Measurements from ENCODE around the gene ARHGAP11A. TPM values are rescaled to one million over a fixed set of nuclear protein-coding genes. Genes with fewer than 3 reads are reported as not detected.

The ARHGAP11A gene
- total and polyA plus RNA-seq, 9 of the 15 experiments (the other 6 are each of a cell fraction or from before 2014, with no cell fraction given): 17.5 to 92.5 (median 61.1) TPM

GRCh38 chr15:32663671-32664070 is 48.4 kb downstream of the ARHGAP11A start:
- Histone ChIP-seq H3K36me3 (ENCODE audit: control insufficient read depth, insufficient read depth, low read length) (no peaks in the 10 kb centered on the region), H3K9ac (ENCODE audit: insufficient read depth in 1 of 2, low read depth in 2 of 2, low read length in 2 of 2) (no peak overlapping the region), H3K9me3 (replicated peaks; ENCODE audit: control insufficient read depth, insufficient read depth, low read depth, low read length) (no peaks in the 10 kb centered on the region), H2AFZ (ENCODE audit: low read depth, low read length) (no peak overlapping the region), H3K27me3 (ENCODE audit: control insufficient read depth in 2 of 2, insufficient read depth in 2 of 2, low read length in 2 of 2) (peaks cover 0 to 3% of the 10 kb centered on the region in 2 experiments; a peak in 1 of 5 replicates), H3K27ac (ENCODE audit: extremely low read depth, low read depth, low read length) (no peak overlapping the region), H3K9me1 (ENCODE audit: control insufficient read depth, insufficient read depth, low read length) (no peaks in the 10 kb centered on the region), H4K20me1 (replicated peaks; ENCODE audit: control insufficient read depth, insufficient read depth, low read length) (peaks cover 3% of the 10 kb centered on the region; the same call in 1 of the 2 replicates), H3K4me1 (replicated peaks in 1 of 2; ENCODE audit: control insufficient read depth in 2 of 2, insufficient read depth in 2 of 2, low read length in 2 of 2) (peaks cover 0 to 4% of the 10 kb centered on the region in 2 experiments; a peak in 3 of 5 replicates), H3K4me2 (ENCODE audit: insufficient read depth, low read length) (no peak overlapping the region), H3K79me2 (ENCODE audit: control insufficient read depth, insufficient read depth, low read length) (no peaks in the 10 kb centered on the region), H3K4me3 (no peak overlapping the region)
- ATAC-seq: no peak
- BruUV-seq (replicated peaks): no TSS peak
- ChIA-PET POLR2A (no interaction called here), CTCF (ENCODE audit: low intra/inter-chr PET ratio) (interaction anchor here (0.9 to 3.7 kb wide), 3 partner anchors 180 to 331 kb away, joined by 3 to 34 read pairs (median 4); no protein-coding TSS in a partner anchor)
- no peak for FAIRE-seq
- no peak for TF ChIP-seq FOXK2 (conservative IDR thresholded peaks at IDR 0.05 in 1 of 2, IDR thresholded peaks at IDR 0.05 in 1 of 2; ENCODE audit: low read depth in 2 of 2)
- TF ChIP-seq ATF1 (CRISPR knock-in tag; IDR thresholded peaks at IDR 0.05): no peak
- TF ChIP-seq ATF1 (tag; IDR thresholded peaks at IDR 0.05): no peak
- no peak for DNase-seq (ENCODE audit: extremely low read depth in 1 of 4, low spot score in 3 of 4)
- in situ Hi-C loops (cut with MboI) (loop anchor here (5.0 to 10.0 kb wide), 2 partner anchors 329 to 471 kb away; no protein-coding TSS in a partner anchor), intact Hi-C loops (cut with micrococcal nuclease) (loop anchor here (5.0 to 10.0 kb wide), 2 partner anchors 171 to 469 kb away; no protein-coding TSS in a partner anchor)
- 24% methylated on average over 4 of the region's 4 CpGs for WGBS (ENCODE audit: insufficient coverage, low coverage, missing lambda C conversion rate)

- peaks cover 0 to 4% of the 10 kb centered on the region in 2 experiments; a peak in 3 of 5 replicates for H3K4me1 ChIP-seq (replicated peaks in 1 of 2; ENCODE audit: control insufficient read depth in 2 of 2, insufficient read depth in 2 of 2, low read length in 2 of 2)
- intact Hi-C loops (cut with micrococcal nuclease) (loop anchor here (5.0 to 10.0 kb wide), 2 partner anchors 170 to 468 kb away; no protein-coding TSS in a partner anchor), in situ Hi-C loops (cut with MboI) (loop anchor here (5.0 to 10.0 kb wide), 2 partner anchors 328 to 470 kb away; no protein-coding TSS in a partner anchor)
- CTCF ChIA-PET (ENCODE audit: low intra/inter-chr PET ratio): interaction anchor here (3.7 kb wide), 1 partner anchor 330 kb away, joined by 34 read pairs; no protein-coding TSS in a partner anchor
- BruUV-seq (replicated peaks): no TSS peak
- H3K27me3 ChIP-seq (ENCODE audit: control insufficient read depth in 2 of 2, insufficient read depth in 2 of 2, low read length in 2 of 2): peaks cover 0 to 3% of the 10 kb centered on the region in 2 experiments; a peak in 1 of 5 replicates
- no peak overlapping the region for H3K4me3 ChIP-seq
- no peak overlapping the region for H2AFZ ChIP-seq (ENCODE audit: low read depth, low read length)
- H3K27ac ChIP-seq (ENCODE audit: extremely low read depth, low read depth, low read length): no peak overlapping the region
- H4K20me1 ChIP-seq (replicated peaks; ENCODE audit: control insufficient read depth, insufficient read depth, low read length): peaks cover 3% of the 10 kb centered on the region; the same call in 1 of the 2 replicates
- H3K79me2 ChIP-seq (ENCODE audit: control insufficient read depth, insufficient read depth, low read length): no peaks in the 10 kb centered on the region
- no peak overlapping the region for H3K9ac ChIP-seq (ENCODE audit: insufficient read depth in 1 of 2, low read depth in 2 of 2, low read length in 2 of 2)
- H3K9me3 ChIP-seq (replicated peaks; ENCODE audit: control insufficient read depth, insufficient read depth, low read depth, low read length): no peaks in the 10 kb centered on the region
- POLR2A ChIA-PET: interaction anchor here (0.6 kb wide), 1 partner anchor 101 kb away, joined by 3 read pairs; no protein-coding TSS in a partner anchor
- DNase-seq (ENCODE audit: extremely low read depth in 1 of 4, low spot score in 3 of 4): no peak
- no peak overlapping the region for H3K4me2 ChIP-seq (ENCODE audit: insufficient read depth, low read length)
- ATAC-seq: no peak
- H3K9me1 ChIP-seq (ENCODE audit: control insufficient read depth, insufficient read depth, low read length): no peaks in the 10 kb centered on the region
- no peaks in the 10 kb centered on the region for H3K36me3 ChIP-seq (ENCODE audit: control insufficient read depth, insufficient read depth, low read length)
- no peak for FAIRE-seq
- no peak for TF ChIP-seq CHD7 (IDR thresholded peaks at IDR 0.05; ENCODE audit: low read depth, low read length)
Observed at GRCh38 chr15:32664796-32665195, 49.5 kb downstream of the ARHGAP11A start.
